ENCODE data around the gene FLACC1.

Gene FLACC1

GRCh38 chr2:201273330-201273983 lies 83.7 kb downstream of the FLACC1 start:
- no peak for DNase-seq

- DNase-seq = no peak
Measured at GRCh38 chr2:201271917-201272316, 85.2 kb downstream of the FLACC1 start.

GRCh38 chr2:201270293-201271001 lies 86.7 kb downstream of the FLACC1 start:
- DNase-seq = no peak

- DNase-seq = no peak
Measured at GRCh38 chr2:201269764-201270163, 87.4 kb downstream of the FLACC1 start.

GRCh38 chr2:201267278-201268030 lies 89.7 kb downstream of the FLACC1 start:
- peak; percentile 24 for DNase-seq

- DNase-seq = no peak
Measured at GRCh38 chr2:201266629-201267028, 90.5 kb downstream of the FLACC1 start.

GRCh38 chr2:201264472-201265173 lies 92.5 kb downstream of the FLACC1 start:
- no peak for DNase-seq

GRCh38 chr2:201263779-201264178 lies 93.4 kb downstream of the FLACC1 start:
- peak; percentile 27 for DNase-seq

GRCh38 chr2:201262718-201263117 lies 94.4 kb downstream of the FLACC1 start:
- DNase-seq = peak; percentile 38

GRCh38 chr2:201261906-201262305 lies 95.2 kb downstream of the FLACC1 start:
- DNase-seq = no peak

- peak; percentile 58 for DNase-seq
Measured at GRCh38 chr2:201261471-201261870, 95.7 kb downstream of the FLACC1 start.

- DNase-seq = peak; percentile 67
Measured at GRCh38 chr2:201260302-201260800, 96.8 kb downstream of the FLACC1 start, which contains the start of gene CASP8. TSS of gene CASP8 (plus strand) at chr2:201260536. CDS start at chr2:201266487, 5,951 bp downstream.

- DNase-seq = no peak
Measured at GRCh38 chr2:201258666-201259615, 98.2 kb downstream of the FLACC1 start.

GRCh38 chr2:201257956-201258665 lies 99.0 kb downstream of the FLACC1 start:
- peak; percentile 90 for DNase-seq

GRCh38 chr2:201257381-201257955 lies 99.7 kb downstream of the FLACC1 start:
- no peak for DNase-seq

GRCh38 chr2:201256082-201256481 lies 101.1 kb downstream of the FLACC1 start:
- DNase-seq = no peak

GRCh38 chr2:201255408-201256033 lies 101.6 kb downstream of the FLACC1 start:
- DNase-seq = no peak

- no peak for DNase-seq
Measured at GRCh38 chr2:201254081-201254730, 102.9 kb downstream of the FLACC1 start.

GRCh38 chr2:201250741-201251140 lies 106.4 kb downstream of the FLACC1 start:
- DNase-seq = no peak

GRCh38 chr2:201249889-201250288 lies 107.3 kb downstream of the FLACC1 start:
- DNase-seq = no peak
